HL-60 (cell line): ENCODE data around the gene AKAP6.

Experiments used
- CTCF ChIP-seq: IDR thresholded peaks from one replicate; pipeline ENCODE4 v1.5.1; 2011; ENCODE audit warnings: low read length, control low read depth, inconsistent platforms; ENCODE audit not compliant: insufficient read depth
- POLR2AphosphoS5 ChIP-seq: IDR thresholded peaks from 2 replicates; pipeline ENCODE4 v1.6.1; 2012; ENCODE audit warnings: low read depth
- SPI1 ChIP-seq: IDR thresholded peaks from 2 replicates; pipeline ENCODE4 v1.6.1; 2012; ENCODE audit warnings: low read depth, mild to moderate bottlenecking, borderline replicate concordance

DNA sequence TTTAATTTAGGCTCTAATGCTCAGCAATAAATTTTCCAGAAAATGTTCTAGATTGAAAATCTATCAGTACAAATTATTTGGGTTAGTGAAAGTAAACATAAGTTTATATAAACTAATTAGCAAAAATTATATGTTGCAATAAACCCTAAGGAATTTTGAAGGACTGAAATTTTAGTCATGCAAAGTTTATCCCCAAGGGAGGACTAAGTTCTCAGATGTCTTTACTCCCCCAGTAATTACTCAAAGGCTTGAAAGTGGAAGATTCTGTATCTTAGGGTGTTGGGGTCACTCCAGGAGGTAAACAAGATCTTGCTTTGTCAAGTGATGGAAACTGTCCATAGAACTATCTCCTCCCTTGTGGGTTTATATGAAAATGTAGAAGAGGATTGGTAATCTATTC, 183.7 kb downstream of the AKAP6 start:
- TF ChIP-seq POLR2AphosphoS5 (no peak), CTCF (no peak), SPI1 (no peak)
